C4-2B (cell line): Measurements from ENCODE around the gene PRMT3.

ENCODE experiments used
- ZFX ChIP-seq: fragments of 450-650 bp; IDR thresholded peaks from 2 replicates; pipeline ENCODE4 v1.6.1; 2017
- TF ChIP-seq, protein P1 (sequence below): fragments of 450-650 bp; conservative IDR thresholded peaks from 2 replicates; pipeline ENCODE4 v1.5.1; 2017; ENCODE audit warnings: mild to moderate bottlenecking

DNA sequence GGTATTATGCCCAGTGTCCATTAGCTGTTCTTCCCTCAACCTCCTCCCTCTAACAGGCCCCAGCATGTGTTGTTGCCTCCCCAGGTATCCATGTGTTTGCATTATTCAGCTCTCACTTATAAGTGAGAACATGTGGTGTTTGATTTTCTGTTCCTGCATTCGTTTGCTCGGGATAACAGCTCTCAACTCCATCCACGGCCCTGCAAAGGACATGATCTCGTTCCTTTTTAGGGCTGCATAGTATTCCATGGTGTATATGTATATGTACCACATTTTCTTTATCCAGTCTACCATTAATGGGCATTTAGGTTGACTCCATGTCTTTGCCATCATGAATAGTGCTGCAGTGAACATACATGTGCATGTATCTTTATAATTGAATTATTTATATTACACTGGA is 82.8 kb downstream of the PRMT3 start:
- TF ChIP-seq, protein P1, sequence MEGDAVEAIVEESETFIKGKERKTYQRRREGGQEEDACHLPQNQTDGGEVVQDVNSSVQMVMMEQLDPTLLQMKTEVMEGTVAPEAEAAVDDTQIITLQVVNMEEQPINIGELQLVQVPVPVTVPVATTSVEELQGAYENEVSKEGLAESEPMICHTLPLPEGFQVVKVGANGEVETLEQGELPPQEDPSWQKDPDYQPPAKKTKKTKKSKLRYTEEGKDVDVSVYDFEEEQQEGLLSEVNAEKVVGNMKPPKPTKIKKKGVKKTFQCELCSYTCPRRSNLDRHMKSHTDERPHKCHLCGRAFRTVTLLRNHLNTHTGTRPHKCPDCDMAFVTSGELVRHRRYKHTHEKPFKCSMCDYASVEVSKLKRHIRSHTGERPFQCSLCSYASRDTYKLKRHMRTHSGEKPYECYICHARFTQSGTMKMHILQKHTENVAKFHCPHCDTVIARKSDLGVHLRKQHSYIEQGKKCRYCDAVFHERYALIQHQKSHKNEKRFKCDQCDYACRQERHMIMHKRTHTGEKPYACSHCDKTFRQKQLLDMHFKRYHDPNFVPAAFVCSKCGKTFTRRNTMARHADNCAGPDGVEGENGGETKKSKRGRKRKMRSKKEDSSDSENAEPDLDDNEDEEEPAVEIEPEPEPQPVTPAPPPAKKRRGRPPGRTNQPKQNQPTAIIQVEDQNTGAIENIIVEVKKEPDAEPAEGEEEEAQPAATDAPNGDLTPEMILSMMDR: no peak
- TF ChIP-seq ZFX: no peak
